HG03439 (cell line): ENCODE data around the gene ADAT2.

ENCODE experiments used
- ATAC-seq: cut with Tn5 transposase; IDR thresholded peaks from one replicate; pipeline ENCODE4 v1.9.1; 2021; ENCODE audit warnings: mild to moderate bottlenecking, moderate library complexity; ENCODE audit not compliant: unreplicated experiment

Gene ADAT2

GRCh38 chr6:143399176-143399575 is 51.3 kb downstream of the ADAT2 start:
- ATAC-seq: no peak

GRCh38 chr6:143397227-143398222 is 53.0 kb downstream of the ADAT2 start:
- no peak for ATAC-seq

GRCh38 chr6:143396497-143397226 is 53.8 kb downstream of the ADAT2 start:
- ATAC-seq: no peak

- ATAC-seq: no peak
Observed at GRCh38 chr6:143395699-143396098, 54.8 kb downstream of the ADAT2 start.

GRCh38 chr6:143394389-143394788 is 56.1 kb downstream of the ADAT2 start:
- no peak for ATAC-seq

GRCh38 chr6:143390278-143390677 is 60.2 kb downstream of the ADAT2 start:
- ATAC-seq: no peak

- no peak for ATAC-seq
Observed at GRCh38 chr6:143385636-143386035, 64.9 kb downstream of the ADAT2 start.

GRCh38 chr6:143376861-143377260 is 73.6 kb downstream of the ADAT2 start:
- no peak for ATAC-seq

- no peak for ATAC-seq
Observed at GRCh38 chr6:143376375-143376774, 74.1 kb downstream of the ADAT2 start.

GRCh38 chr6:143375022-143375585 is 75.4 kb downstream of the ADAT2 start:
- no peak for ATAC-seq

GRCh38 chr6:143374014-143374413 is 76.5 kb downstream of the ADAT2 start:
- no peak for ATAC-seq
